Measurements from ENCODE around the gene TCEA2. TPM values are rescaled to one million over a fixed set of nuclear protein-coding genes. Genes with fewer than 3 reads are reported as not detected.

The TCEA2 gene
- total RNA-seq, 4 donors from 2014 or later, result 22.8 to 59.0 (median 43.6) TPM

DNA sequence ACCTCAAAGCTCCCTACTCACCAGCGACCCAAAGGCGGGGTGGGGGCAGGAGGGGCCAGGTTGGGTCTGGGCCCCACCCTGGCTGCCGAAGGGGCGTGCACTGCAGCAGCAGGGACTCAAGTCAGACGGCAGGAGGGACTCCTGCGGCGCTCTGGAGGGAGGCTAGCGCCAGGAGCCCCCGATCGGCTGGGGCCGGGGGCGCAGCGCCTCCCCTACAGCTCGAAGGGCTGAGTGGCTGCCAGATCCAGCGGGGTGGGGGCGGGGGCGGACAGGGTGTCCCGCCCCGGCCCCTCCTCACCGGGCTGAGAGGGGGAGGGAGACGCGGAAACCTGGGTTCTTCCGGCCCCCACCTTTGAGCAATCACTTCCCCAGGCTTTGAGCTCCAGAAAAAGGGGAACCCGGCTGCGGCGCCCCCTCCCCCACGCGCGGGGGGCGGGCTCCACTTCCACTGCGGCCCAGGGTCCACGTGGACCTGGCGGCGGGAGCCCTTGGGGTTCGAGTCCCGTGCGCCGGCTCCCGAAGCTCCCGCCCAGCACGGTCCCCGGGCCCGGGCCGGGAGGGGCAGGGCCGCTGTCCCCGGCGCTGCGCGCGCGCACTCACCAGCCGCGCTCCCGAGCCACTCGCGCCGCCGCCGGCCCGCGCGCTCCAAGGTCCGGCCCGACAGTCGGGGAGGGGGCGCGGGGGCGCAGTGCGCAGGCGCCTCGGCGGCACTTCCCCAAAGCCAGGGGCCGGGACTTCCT lies 16.4 kb downstream of the TCEA2 start, which contains the start of gene RGS19:
TSS of gene RGS19 (minus strand) at position 246 of the 740 bp plus-strand sequence. CDS start 2,632 bp downstream, outside the sequence.
- H3K4me1 ChIP-seq, result peaks cover 36 to 56% (median 45%) of the 10 kb centered on the region in 4 donors
- TF ChIP-seq CTCF (IDR thresholded peaks at IDR 0.05) (peak in 1 of 3 experiments; percentile 13), EP300 (IDR thresholded peaks at IDR 0.05) (no peak)
- peak within 1 kb of the TSS; percentile 67 to 86 (median 76) for H3K4me3 ChIP-seq
- H3K9me3 ChIP-seq, result no peaks in the 10 kb centered on the region
- intact Hi-C loops (cut with DNase I), result loop anchor here (5.0 kb wide), 1 partner anchor 43 kb away; no protein-coding TSS in a partner anchor
- peaks cover 0 to 25% (median 8%) of the 10 kb centered on the region in 4 donors for H3K27me3 ChIP-seq
- peak within 1 kb of the TSS; percentile 63 to 85 (median 70) for H3K27ac ChIP-seq (replicated peaks in 1 of 4)
- 0% methylated on average over 9 of the region's 73 CpGs for WGBS
- DNase-seq (ENCODE audit: extremely low spot score), result no peak
- peaks cover 0 to 6% (median 3%) of the 10 kb centered on the region in 4 donors for H3K36me3 ChIP-seq

- H3K36me3 ChIP-seq, result peaks cover 0 to under 1% (median 0%) of the 10 kb centered on the region in 4 donors
- no peaks in the 10 kb centered on the region for H3K9me3 ChIP-seq
- DNase-seq (ENCODE audit: extremely low spot score), result no peak
- TF ChIP-seq POLR2A (IDR thresholded peaks at IDR 0.05; ENCODE audit: low read depth) (no peak), CTCF (IDR thresholded peaks at IDR 0.05) (no peak), POLR2AphosphoS5 (IDR thresholded peaks at IDR 0.05) (no peak), EP300 (IDR thresholded peaks at IDR 0.05) (no peak)
- H3K27ac ChIP-seq (replicated peaks in 1 of 4), result peak within 1 kb of the TSS; percentile 63 to 85 (median 70)
- peaks cover 0 to 32% (median 16%) of the 10 kb centered on the region in 4 donors for H3K27me3 ChIP-seq
- WGBS, result 41% methylated on average over 8 of the region's 62 CpGs
- H3K4me3 ChIP-seq, result peak within 1 kb of the TSS; percentile 67 to 86 (median 76)
- peaks cover 36 to 60% (median 50%) of the 10 kb centered on the region in 4 donors for H3K4me1 ChIP-seq
- intact Hi-C loops (cut with DNase I), result loop anchor here (5.0 kb wide), 1 partner anchor 42 kb away; no protein-coding TSS in a partner anchor
Observed at GRCh38 chr20:64080013-64080812, 17.2 kb downstream of the TCEA2 start, which contains the start of gene OPRL1. TSS of gene OPRL1 (plus strand) at chr20:64080082. CDS start at chr20:64092721, 12,639 bp downstream.

GRCh38 chr20:64080813-64081623 lies 18.0 kb downstream of the TCEA2 start:
- Histone ChIP-seq H3K27me3 (peaks cover 0 to 40% (median 16%) of the 10 kb centered on the region in 4 donors), H3K36me3 (no peaks in the 10 kb centered on the region), H3K4me1 (peaks cover 36 to 60% (median 50%) of the 10 kb centered on the region in 4 donors), H3K9me3 (no peaks in the 10 kb centered on the region), H3K27ac (replicated peaks in 1 of 4) (peak overlapping the region in 3 of 4 donors; percentile 63 to 85 (median 77)), H3K4me3 (peak overlapping the region in 3 of 4 donors; percentile 73 to 86 (median 79))
- intact Hi-C loops (cut with DNase I), result loop anchor here (5.0 kb wide), 1 partner anchor 41 kb away; no protein-coding TSS in a partner anchor
- TF ChIP-seq POLR2A (IDR thresholded peaks at IDR 0.05; ENCODE audit: low read depth), result no peak
- TF ChIP-seq POLR2AphosphoS5 (IDR thresholded peaks at IDR 0.05), result no peak
- TF ChIP-seq CTCF (IDR thresholded peaks at IDR 0.05), result no peak
- TF ChIP-seq EP300 (IDR thresholded peaks at IDR 0.05), result no peak
- no peak for DNase-seq (ENCODE audit: extremely low spot score)
- WGBS, result 82% methylated on average over 9 of the region's 17 CpGs

DNA sequence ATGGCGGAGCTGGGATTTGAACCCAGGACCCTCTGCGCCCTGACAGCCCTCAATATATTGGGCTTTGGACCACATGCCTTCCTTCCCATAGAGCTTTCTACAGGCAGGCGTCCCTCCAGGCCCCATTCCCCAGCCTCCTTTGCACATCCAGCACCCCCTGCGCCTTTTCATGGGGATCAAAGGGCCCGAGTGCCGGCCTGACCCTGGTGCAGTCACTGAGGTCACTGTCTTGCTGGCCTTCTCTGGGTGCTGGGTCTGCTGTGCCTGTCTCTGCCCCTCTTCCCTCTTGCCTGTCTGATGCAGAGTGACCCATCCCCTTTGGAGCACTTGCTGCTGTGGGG lies 18.6 kb downstream of the TCEA2 start:
- intact Hi-C loops (cut with DNase I), result loop anchor here (5.0 kb wide), 1 partner anchor 41 kb away; no protein-coding TSS in a partner anchor
- TF ChIP-seq EP300 (IDR thresholded peaks at IDR 0.05) (no peak), CTCF (IDR thresholded peaks at IDR 0.05) (no peak), POLR2AphosphoS5 (IDR thresholded peaks at IDR 0.05) (no peak), POLR2A (IDR thresholded peaks at IDR 0.05; ENCODE audit: low read depth) (no peak)
- Histone ChIP-seq H3K27me3 (peaks cover 0 to 44% (median 16%) of the 10 kb centered on the region in 4 donors), H3K4me3 (no peak overlapping the region), H3K9me3 (no peaks in the 10 kb centered on the region), H3K27ac (replicated peaks in 1 of 4) (no peak overlapping the region), H3K36me3 (no peaks in the 10 kb centered on the region), H3K4me1 (peaks cover 36 to 55% (median 50%) of the 10 kb centered on the region in 4 donors)
- WGBS, result 92% methylated on average over 3 of the region's 6 CpGs
- DNase-seq (ENCODE audit: extremely low spot score), result no peak

All from esophagus muscularis mucosa (tissue), 4 donors.